GM12878 (cell line): ENCODE measurements around the gene MOCS1. TPM values are rescaled to one million over a fixed set of nuclear protein-coding genes. Genes with fewer than 3 reads are reported as not detected.

Source experiments
- ATAC-seq: fragments of 200-7000 bp; cut with Tn5 transposase; 3 replicates; pipeline ENCODE4 v1.9.1; 2020; ENCODE audit warnings: mild to moderate bottlenecking, moderate library complexity
- BruUV-seq: library from RNA; stranded (reverse); fragments of 400-500 nt; replicated peaks from 2 replicates; lab custom pipeline; 2021; lab: Mats Ljungman, UMichigan
- CTCF ChIA-PET: fragments of 300-600 bp; sonication (Branson Sonifier 250); formaldehyde crosslinking; extraction: SDS; loops from one replicate; lab custom pipeline; 2021; ENCODE audit warnings: inconsistent platforms; lab: Yijun Ruan, JAX
- POLR2A ChIA-PET: fragments of 350-600 bp; formaldehyde crosslinking; extraction: SDS; loops from one replicate; lab custom pipeline; 2021; ENCODE audit warnings: inconsistent platforms; lab: Charles Lee
- RAD21 ChIA-PET: fragments of 300-600 bp; sonication (Branson Sonifier 250); formaldehyde crosslinking; loops from one replicate; lab custom pipeline; 2023; ENCODE audit warnings: antibody characterized with exemption; ENCODE audit not compliant: unreplicated experiment; lab: Charles Lee
- SMC1A ChIA-PET: fragments of 300-600 bp; sonication (Branson Sonifier 250); formaldehyde crosslinking; loops from one replicate; lab custom pipeline; 2023; ENCODE audit not compliant: unreplicated experiment, uncharacterized antibody; lab: Charles Lee
- DNase-seq: peaks from one replicate; pipeline ENCODE4 v3.0.0-alpha.2; 2011; ENCODE audit warnings: low read depth, low spot score
- FAIRE-seq: peaks from 3 replicates; lab custom pipeline; 2011; peaks lifted over from hg19 to GRCh38; lab: Jason Lieb, UNC
- H2AFZ ChIP-seq: 2 replicates; pipeline ENCODE4 v1.6.0; 2011; ENCODE audit warnings: low read depth, low read length, control low read depth; ENCODE audit not compliant: control insufficient read depth
- H3K27ac ChIP-seq: 2 replicates; pipeline ENCODE4 v1.5.1; 2011; ENCODE audit warnings: control low read depth; ENCODE audit not compliant: control insufficient read depth, insufficient read depth
- H3K27me3 ChIP-seq, 2 experiments: replicated peaks in 1 of 2; 2 replicates each; pipeline versions ENCODE4 v1.6.0 to v1.6.1; 2011; ENCODE audit warnings: low read length in 1 of 2; ENCODE audit not compliant: control insufficient read depth in 2 of 2, insufficient read depth in 2 of 2
- H3K36me3 ChIP-seq, 2 experiments: 2 replicates each; pipeline ENCODE4 v1.5.1; 2011; ENCODE audit warnings: low read length in 1 of 2; ENCODE audit not compliant: control insufficient read depth in 2 of 2, insufficient read depth in 2 of 2
- H3K4me1 ChIP-seq: 2 replicates; pipeline ENCODE4 v1.6.1; 2011; ENCODE audit warnings: mild to moderate bottlenecking, low read length, moderate library complexity, mixed read lengths; ENCODE audit not compliant: control insufficient read depth, insufficient read depth
- H3K4me2 ChIP-seq: 2 replicates; pipeline ENCODE4 v1.6.0; 2011; ENCODE audit warnings: control low read depth; ENCODE audit not compliant: control insufficient read depth, insufficient read depth
- H3K4me3 ChIP-seq: fragments of 200-600 bp; sonication (generic); 2 replicates; pipeline ENCODE4 v1.5.1; 2016
- H3K79me2 ChIP-seq: 2 replicates; pipeline ENCODE4 v1.6.0; 2011; ENCODE audit warnings: low read length; ENCODE audit not compliant: control insufficient read depth, insufficient read depth
- H3K9ac ChIP-seq: 2 replicates; pipeline ENCODE4 v1.8.0; 2011; ENCODE audit warnings: low read length, control low read depth, mixed read lengths; ENCODE audit not compliant: control insufficient read depth, insufficient read depth
- H3K9me3 ChIP-seq: replicated peaks from 3 replicates; pipeline ENCODE4 v1.5.1; 2011; ENCODE audit warnings: mild to moderate bottlenecking, low read length; ENCODE audit not compliant: control insufficient read depth, insufficient read depth
- H4K20me1 ChIP-seq: 2 replicates; pipeline ENCODE4 v1.6.0; 2011; ENCODE audit not compliant: control insufficient read depth, insufficient read depth
- CREB1 ChIP-seq: IDR thresholded peaks from 2 replicates; pipeline ENCODE4 v1.6.1; 2012; ENCODE audit warnings: low read depth, mild to moderate bottlenecking, inconsistent platforms
- RAD51 ChIP-seq: fragments of 450-650 bp; IDR thresholded peaks from 2 replicates; pipeline ENCODE4 v1.6.1; 2016; ENCODE audit warnings: moderate library complexity, mild to moderate bottlenecking, inconsistent platforms
- in situ Hi-C: fragments of 300-500 bp; cut with MboI; formaldehyde crosslinking; loops from 9 replicates; pipeline ENCODE4 v1.14.3; 2018; ENCODE audit warnings: mixed read lengths
- intact Hi-C: fragments of 100-400 bp; cut with micrococcal nuclease; formaldehyde crosslinking; loops from one replicate; pipeline ENCODE4 v1.14.2; 2022; ENCODE audit not compliant: unreplicated experiment
- polyA plus RNA-seq, 11 experiments: library from polyadenylated mRNA; depleted of rRNA in 4 of 11; unstranded in 6 of 11; stranded (reverse) in 5 of 11; fragments of >200 nt; fragmentation: Nextera tagmentation in 4 of 11; fragmentation: Illumina TruSeq in 1 of 11; extraction: Ambion mirVana in 4 of 11; extraction: Trizol in 1 of 11; gene quantifications; 1 replicate in 1 of 11; 2 replicates in 10 of 11; pipeline versions ENCODE4 v1.2.1 to v1.2.3, GENCODE V29; 2011 to 2016; ENCODE audit warnings: inconsistent platforms in 2 of 11, missing spikeins in 2 of 11, low read depth in 1 of 11
- total RNA-seq, 4 experiments: library from RNA; depleted of rRNA in 3 of 4; stranded (reverse); fragments of >200 nt in 3 of 4; fragmentation: Illumina TruSeq in 1 of 4; extraction: Trizol in 1 of 4; gene quantifications; 2 replicates each; pipeline versions ENCODE4 v1.2.1 to v1.2.3, GENCODE V29; 2013 to 2021
- TF ChIP-seq, protein P1 (sequence below): fragments of 450-650 bp; IDR thresholded peaks from 2 replicates; pipeline ENCODE4 v1.6.1; 2014; ENCODE audit warnings: mild to moderate bottlenecking
- TF ChIP-seq, protein P2 (sequence below): IDR thresholded peaks from 2 replicates; pipeline ENCODE4 v1.6.1; 2011; ENCODE audit warnings: mild to moderate bottlenecking, low read depth, low read length, moderate library complexity; ENCODE audit not compliant: insufficient replicate concordance
- TF ChIP-seq, protein P3 (sequence below): fragments of 450-650 bp; formaldehyde crosslinking; IDR thresholded peaks from 2 replicates; pipeline ENCODE4 v1.5.0; 2022; ENCODE audit warnings: mild to moderate bottlenecking, missing genetic modification characterization

MOCS1 gene
- total and polyA plus RNA-seq, 10 of the 15 experiments (the other 5 are each of a cell fraction or from before 2014, with no cell fraction given) = 0.02 to 5.4 (median 0.16) TPM; not detected in 2

DNA sequence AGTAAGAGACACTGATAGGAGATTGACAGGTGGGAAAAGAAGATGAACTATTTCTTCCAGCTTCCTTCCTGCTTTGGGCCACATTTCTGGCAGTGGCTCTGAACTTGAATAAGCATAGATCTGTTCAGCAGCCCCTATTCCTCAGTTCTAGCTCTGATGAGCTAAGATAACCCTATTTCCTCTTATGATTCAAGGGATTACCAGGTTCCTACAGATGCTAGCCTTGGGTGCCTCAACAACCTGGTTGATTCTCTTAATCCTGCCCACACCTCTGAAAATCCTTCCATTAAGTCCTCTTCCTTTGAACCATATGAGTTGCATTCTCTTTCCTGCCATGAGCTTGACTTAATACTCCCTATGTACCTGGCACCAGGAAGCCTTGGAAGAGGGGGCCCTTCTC lies 49.8 kb upstream of the MOCS1 start (continued):
- TF ChIP-seq, protein P1, sequence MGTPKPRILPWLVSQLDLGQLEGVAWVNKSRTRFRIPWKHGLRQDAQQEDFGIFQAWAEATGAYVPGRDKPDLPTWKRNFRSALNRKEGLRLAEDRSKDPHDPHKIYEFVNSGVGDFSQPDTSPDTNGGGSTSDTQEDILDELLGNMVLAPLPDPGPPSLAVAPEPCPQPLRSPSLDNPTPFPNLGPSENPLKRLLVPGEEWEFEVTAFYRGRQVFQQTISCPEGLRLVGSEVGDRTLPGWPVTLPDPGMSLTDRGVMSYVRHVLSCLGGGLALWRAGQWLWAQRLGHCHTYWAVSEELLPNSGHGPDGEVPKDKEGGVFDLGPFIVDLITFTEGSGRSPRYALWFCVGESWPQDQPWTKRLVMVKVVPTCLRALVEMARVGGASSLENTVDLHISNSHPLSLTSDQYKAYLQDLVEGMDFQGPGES = no peak
- TF ChIP-seq RAD51 = no peak
- TF ChIP-seq CREB1 = no peak
- TF ChIP-seq, protein P2, sequence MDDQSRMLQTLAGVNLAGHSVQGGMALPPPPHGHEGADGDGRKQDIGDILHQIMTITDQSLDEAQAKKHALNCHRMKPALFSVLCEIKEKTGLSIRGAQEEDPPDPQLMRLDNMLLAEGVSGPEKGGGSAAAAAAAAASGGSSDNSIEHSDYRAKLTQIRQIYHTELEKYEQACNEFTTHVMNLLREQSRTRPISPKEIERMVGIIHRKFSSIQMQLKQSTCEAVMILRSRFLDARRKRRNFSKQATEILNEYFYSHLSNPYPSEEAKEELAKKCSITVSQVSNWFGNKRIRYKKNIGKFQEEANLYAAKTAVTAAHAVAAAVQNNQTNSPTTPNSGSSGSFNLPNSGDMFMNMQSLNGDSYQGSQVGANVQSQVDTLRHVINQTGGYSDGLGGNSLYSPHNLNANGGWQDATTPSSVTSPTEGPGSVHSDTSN = no peak

DNA sequence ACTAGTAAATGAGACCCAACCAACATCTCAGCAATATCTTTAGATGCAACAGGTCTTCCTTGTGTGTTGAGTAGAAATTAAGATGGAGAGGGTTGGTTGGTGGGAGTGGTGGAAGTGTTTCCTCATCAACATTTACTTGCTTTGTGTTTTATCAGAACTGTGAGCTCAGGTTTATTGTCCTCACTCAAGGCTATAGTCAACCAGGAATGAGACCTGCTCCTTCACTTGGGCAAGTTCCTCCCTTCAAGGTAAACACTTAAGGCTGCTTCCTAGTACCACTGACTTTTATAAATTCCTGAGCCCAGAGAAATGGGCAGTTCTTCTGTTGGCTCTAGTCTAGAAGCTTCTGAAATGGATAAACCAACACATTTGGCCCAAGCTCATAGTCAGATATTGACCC lies 48.9 kb upstream of the MOCS1 start:
- DNase-seq (no peak), FAIRE-seq (no peak), ATAC-seq (no peak)
- Histone ChIP-seq H3K79me2 (no peaks in the 10 kb centered on the region), H3K9me3 (no peaks in the 10 kb centered on the region), H4K20me1 (no peaks in the 10 kb centered on the region), H3K4me2 (no peak overlapping the region), H3K9ac (no peak overlapping the region), H3K4me1 (no peaks in the 10 kb centered on the region), H3K27ac (no peak overlapping the region), H2AFZ (no peak overlapping the region), H3K27me3 (no peaks in the 10 kb centered on the region), H3K4me3 (no peak overlapping the region), H3K36me3 (no peaks in the 10 kb centered on the region)
- ChIA-PET CTCF (interaction anchor here (1.3 to 4.7 kb wide), 5 partner anchors 19 to 325 kb away, joined by 3 to 72 read pairs (median 4); no protein-coding TSS in a partner anchor), POLR2A (interaction anchor here (1.1 kb wide), 1 partner anchor 164 kb away, joined by 3 read pairs; no protein-coding TSS in a partner anchor), SMC1A (interaction anchor here (0.6 to 2.5 kb wide), 14 partner anchors 11 to 326 kb away, joined by 3 to 10 read pairs (median 4); no protein-coding TSS in a partner anchor), RAD21 (interaction anchor here (0.9 to 6.6 kb wide), 7 partner anchors 74 to 325 kb away, joined by 3 to 78 read pairs (median 4); no protein-coding TSS in a partner anchor)
- TF ChIP-seq, protein P3, sequence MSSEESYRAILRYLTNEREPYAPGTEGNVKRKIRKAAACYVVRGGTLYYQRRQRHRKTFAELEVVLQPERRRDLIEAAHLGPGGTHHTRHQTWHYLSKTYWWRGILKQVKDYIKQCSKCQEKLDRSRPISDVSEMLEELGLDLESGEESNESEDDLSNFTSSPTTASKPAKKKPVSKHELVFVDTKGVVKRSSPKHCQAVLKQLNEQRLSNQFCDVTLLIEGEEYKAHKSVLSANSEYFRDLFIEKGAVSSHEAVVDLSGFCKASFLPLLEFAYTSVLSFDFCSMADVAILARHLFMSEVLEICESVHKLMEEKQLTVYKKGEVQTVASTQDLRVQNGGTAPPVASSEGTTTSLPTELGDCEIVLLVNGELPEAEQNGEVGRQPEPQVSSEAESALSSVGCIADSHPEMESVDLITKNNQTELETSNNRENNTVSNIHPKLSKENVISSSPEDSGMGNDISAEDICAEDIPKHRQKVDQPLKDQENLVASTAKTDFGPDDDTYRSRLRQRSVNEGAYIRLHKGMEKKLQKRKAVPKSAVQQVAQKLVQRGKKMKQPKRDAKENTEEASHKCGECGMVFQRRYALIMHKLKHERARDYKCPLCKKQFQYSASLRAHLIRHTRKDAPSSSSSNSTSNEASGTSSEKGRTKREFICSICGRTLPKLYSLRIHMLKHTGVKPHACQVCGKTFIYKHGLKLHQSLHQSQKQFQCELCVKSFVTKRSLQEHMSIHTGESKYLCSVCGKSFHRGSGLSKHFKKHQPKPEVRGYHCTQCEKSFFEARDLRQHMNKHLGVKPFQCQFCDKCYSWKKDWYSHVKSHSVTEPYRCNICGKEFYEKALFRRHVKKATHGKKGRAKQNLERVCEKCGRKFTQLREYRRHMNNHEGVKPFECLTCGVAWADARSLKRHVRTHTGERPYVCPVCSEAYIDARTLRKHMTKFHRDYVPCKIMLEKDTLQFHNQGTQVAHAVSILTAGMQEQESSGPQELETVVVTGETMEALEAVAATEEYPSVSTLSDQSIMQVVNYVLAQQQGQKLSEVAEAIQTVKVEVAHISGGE (CRISPR knock-in tag) = no peak
- intact Hi-C loops = no loop called here
- in situ Hi-C loops = loop anchor here (5.0 kb wide), 1 partner anchor 329 kb away; no protein-coding TSS in a partner anchor
- BruUV-seq = no TSS peak
